ENCODE data around the gene GHRL. TPM values are rescaled to one million over a fixed set of nuclear protein-coding genes. Genes with fewer than 3 reads are reported as not detected.

GHRL gene, protein sequence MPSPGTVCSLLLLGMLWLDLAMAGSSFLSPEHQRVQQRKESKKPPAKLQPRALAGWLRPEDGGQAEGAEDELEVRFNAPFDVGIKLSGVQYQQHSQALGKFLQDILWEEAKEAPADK
- total RNA-seq (2022; extraction: Qiagen RNA extraction), result not detected in 5 replicates

DNA sequence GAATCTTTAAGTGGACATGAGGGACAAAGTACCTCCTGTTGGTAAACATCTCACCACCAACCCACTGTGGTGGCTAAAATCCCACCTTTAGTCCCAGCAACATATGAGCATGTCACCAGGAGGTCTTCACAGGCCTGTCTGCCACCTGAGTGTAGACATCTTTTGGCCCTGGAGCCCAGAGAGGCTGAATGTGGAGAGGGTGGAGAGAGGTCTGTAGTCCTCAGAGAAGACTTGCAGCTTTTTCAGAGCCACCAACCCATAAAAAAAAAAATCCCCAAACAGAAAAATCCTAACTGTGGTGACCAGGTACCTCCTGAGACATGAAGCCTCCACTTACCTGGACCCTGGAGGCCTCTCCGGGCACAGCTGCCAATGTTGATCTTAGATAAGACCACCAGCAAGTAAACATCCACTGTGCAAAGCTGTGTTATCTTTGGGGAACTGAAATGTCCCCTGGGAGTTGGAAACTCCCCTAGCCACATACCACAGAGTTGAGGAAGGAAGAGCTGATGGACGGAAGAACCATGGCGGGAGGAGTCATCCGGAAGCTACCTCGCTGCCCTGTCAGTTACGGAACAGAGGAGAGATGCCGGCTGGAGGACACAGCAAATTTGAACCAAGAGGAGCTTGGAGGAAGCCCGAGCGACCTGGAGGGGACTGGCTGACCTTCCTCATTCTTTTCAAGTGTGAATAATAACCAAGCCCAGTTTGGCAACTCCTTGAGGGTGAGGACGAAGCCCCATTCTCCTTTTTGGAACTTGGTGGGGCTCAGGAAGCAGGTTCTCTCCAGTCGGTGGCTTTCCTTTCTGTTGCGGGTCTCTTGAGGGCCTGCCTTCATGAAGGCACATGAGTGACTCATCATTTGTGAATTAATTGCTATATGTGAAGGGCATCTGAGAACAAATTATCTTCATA, at the start of gene GHRL:
Gene GHRL (minus strand): TSS at position 443 of the 915 bp plus-strand sequence. CDS start 2,767 bp downstream, outside the sequence.

DNA sequence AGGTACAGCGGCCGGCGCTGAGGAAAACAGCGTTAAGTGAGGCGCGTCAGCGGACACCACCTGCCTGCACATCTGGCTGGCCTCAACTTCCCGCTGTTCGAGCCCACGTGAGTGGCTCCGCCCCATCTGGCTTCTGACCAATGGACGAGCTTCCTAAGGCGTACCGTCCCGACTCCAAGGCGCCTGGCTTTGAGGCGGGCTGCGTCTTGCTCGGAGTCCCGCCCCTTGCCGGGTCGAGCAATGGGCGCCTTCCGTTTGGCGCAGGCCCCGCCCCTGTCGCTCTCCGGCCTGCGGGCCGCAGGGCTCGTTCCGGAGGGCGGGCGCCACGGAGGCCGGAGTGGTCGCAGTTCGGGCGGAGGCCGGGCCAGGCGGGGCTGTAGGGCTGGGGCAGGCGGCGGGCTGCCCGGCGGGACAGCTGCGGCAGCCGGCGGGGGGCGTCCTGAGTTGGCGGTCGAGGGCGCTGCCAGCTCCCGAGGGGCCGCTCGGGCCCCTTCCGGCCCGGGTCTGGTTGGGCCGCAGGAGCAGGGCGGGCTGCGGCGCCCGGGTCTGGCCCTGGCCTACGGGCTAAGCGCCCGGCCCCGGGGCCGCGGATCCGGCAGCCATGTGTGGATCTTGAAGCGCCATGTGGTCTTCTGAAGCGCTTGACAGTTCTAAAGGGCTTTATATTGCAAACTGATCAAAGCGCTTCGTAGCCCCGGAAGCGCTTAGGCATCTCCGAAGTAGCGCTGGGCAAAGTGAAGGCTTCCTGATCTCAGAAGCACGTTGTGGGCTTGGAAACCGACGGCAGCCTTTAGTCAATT, 44.4 kb downstream of the GHRL start, which contains the start of gene TATDN2:
Gene TATDN2 (plus strand): TSS at position 276 of the 800 bp plus-strand sequence. CDS start 742 bp downstream, outside the sequence.

Other genes with a start within 250 kb of the GHRL start
- gene FANCD2OS, start 184.7 kb downstream of the GHRL start, total RNA-seq (2022; extraction: Qiagen RNA extraction), result not detected in 5 replicates
- 167 to 178 TPM (median 176 TPM) in 5 replicates for gene BRK1, start 177.3 kb downstream of the GHRL start, total RNA-seq (2022; extraction: Qiagen RNA extraction)
- gene VHL, start 151.2 kb downstream of the GHRL start, total RNA-seq (2022; extraction: Qiagen RNA extraction), result 23.4 to 32.4 TPM (median 30.7 TPM) in 5 replicates
- 15.6 to 20.5 TPM (median 16.6 TPM) in 5 replicates for gene IRAK2, start 128.0 kb downstream of the GHRL start, total RNA-seq (2022; extraction: Qiagen RNA extraction)
- 31.1 to 36.7 TPM (median 33.8 TPM) in 5 replicates for gene TATDN2, start 44.5 kb downstream of the GHRL start, total RNA-seq (2022; extraction: Qiagen RNA extraction)
- 208 to 217 TPM (median 210 TPM) in 5 replicates for gene SEC13, start 28.2 kb upstream of the GHRL start, total RNA-seq (2022; extraction: Qiagen RNA extraction)
- gene ATP2B2, start 212.6 kb upstream of the GHRL start, total RNA-seq (2022; extraction: Qiagen RNA extraction), result 0.06 to 0.22 TPM (median 0.09 TPM) in 5 replicates

Measured in A549 treated with Mapracorat at 1 μM for 4 hours (cell line).